GM18508 (cell line): Measurements from ENCODE around the gene TM9SF1.

ENCODE experiments used
- ATAC-seq: cut with Tn5 transposase; IDR thresholded peaks from one replicate; pipeline ENCODE4 v1.9.1; 2021; ENCODE audit warnings: moderate number of reproducible peaks; ENCODE audit not compliant: insufficient read depth, unreplicated experiment

The TM9SF1 gene

DNA sequence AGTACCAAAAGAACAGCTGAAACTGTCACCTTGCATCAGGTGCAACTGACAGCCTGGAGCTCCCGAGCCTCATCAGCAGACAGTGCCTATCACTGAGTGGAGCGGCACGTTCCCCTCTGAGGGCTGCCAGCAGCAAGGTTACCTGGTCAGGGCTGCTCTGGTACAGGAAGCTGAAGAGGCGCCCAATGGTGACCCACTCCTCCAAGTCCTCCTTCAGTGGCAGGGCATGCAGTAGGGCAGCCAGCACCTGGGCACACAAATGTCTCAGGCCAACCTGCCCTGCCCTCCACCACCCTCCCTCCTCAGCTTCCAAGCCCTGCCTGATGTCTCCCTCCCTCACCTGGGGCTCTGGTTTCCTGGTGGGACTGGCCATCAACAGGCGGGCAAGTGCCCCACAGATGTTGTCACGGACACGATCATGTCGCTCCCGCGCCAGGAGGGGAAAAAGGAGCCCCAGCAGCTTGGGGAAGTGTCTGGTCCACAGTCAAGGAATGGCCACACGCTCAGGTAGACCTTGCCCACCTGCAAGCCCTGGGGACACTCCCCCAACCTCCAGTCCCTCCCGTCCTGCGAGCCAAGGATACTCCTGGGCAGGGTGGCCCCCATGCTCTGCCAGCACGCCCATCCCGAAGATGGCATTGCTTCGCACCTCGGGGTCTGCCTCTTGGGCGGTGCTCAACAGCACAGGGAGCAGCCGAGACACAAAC lies 13.7 kb downstream of the TM9SF1 start:
- ATAC-seq = no peak

DNA sequence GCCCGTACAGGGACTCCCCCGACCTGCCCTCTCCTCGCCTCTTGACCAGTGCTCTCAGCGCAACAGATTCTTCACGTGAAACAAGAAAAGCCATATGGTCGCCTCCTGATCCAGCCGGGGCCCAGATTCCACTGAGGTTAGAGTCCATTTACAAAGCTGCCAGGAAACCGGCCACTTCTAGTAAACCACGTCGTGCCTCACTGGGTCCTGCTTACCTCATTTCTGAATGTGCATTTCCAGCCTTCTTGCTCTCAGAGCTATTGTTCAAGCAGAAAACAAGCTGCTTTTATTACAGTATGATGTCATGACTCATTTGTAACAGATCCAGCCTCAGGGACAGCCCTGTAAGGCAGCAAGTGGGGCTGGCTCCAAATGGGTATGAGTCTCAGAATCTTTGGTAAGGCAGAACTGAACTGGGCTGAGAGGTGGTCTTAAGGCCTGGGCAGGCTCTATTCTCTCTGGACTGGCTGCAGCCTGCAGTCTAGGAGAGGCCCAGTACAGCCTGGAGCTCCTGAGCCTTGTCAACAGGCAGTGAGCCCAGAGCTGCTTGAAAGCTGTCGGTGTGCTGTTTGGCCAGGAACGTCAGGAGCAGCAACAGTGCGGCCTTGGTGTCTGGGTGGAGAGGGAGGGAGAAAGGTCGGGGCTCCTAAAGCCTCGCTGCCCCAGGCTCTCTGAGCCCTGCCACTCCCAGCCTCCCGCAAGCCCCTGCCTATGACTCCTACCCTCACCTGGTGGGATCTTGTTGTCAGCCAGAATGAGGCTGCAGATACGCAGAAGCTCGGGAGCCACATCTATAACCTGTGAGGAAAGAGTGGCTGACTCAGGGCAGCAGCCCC lies 15.1 kb downstream of the TM9SF1 start:
- no peak for ATAC-seq

DNA sequence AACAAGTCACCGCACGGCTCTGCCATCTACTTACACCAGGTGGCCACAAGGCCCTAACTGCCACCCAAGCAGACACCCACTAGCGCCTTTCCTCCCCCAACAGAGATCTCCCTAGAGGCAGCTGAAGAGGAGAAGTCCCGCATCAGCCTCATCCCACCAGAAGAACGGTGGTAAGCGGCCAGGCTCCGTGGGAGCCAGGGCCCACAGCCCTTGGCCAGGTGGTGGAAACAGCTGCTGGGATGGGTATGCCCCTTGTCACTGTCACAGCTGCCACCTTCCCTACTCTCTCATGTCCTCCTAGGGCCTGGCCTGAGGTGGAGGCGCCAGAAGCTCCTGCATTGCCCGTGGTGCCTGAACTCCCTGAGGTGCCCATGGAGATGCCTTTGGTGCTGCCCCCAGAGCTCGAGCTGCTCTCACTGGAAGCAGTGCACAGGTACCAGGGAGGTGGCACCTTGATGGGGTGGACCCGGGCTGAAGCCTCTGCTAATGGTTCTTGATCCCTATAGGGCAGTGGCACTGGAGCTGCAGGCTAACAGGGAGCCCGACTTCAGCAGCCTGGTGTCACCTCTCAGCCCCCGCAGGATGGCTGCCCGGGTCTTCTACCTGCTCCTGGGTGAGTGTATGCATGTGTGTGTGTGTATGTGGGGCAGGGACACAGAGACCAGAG lies 15.8 kb downstream of the TM9SF1 start:
- ATAC-seq = no peak

DNA sequence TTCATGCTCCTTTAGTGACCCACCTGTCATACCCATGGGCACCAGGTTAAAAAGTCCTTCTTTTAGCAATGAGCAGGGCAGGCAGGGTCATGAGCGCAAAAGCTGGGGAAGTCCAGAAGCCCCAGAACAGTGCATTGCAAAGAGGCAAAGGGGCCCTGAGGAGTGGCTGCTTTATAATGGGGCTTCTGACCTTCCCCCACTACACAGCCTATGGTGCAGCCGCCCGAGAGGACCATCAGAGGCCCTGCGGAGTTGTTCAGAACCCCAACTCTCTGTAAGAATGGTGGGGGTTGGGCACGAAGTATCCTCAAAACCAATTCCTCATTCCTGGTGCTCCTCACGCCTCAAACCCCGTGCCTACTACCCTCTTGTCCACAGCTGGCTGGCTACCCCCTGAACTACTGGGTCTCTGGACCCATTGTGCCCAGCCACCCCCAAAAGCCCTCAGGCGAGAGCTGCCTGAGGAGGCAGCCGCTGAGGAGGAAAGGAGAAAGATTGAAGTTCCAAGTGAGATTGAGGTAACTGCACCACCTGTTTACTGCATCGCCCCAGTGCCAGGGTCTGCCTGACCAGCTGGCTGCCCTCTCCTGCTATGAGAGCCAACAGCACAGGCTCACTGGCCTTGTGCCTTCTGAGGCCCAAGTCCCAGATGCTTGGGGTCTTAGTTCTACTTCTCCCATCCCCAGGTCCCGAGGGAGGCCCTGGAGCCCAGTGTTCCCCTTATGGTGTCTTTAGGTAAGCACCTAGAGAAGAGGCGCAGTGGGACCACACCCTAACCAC lies 16.7 kb downstream of the TM9SF1 start:
- no peak for ATAC-seq

DNA sequence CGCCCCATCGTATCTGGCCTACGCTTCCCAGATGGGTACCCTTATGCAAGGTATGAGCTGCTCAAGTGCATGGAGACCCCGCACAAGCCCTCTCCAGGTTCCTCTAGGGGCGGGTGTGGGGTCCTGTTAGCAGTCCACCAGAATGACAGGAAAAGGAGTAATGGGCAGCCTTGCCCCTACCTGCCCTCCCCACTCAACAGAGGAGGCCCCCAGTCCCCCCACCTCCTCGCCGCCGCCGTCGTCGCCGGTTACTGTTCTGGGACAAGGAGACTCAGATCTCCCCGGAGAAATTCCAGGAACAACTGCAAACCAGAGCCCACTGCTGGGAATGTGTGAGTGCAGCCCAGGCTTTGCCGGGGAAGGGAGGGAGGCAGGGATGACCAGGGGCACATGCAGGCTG lies 17.4 kb downstream of the TM9SF1 start:
- no peak for ATAC-seq

DNA sequence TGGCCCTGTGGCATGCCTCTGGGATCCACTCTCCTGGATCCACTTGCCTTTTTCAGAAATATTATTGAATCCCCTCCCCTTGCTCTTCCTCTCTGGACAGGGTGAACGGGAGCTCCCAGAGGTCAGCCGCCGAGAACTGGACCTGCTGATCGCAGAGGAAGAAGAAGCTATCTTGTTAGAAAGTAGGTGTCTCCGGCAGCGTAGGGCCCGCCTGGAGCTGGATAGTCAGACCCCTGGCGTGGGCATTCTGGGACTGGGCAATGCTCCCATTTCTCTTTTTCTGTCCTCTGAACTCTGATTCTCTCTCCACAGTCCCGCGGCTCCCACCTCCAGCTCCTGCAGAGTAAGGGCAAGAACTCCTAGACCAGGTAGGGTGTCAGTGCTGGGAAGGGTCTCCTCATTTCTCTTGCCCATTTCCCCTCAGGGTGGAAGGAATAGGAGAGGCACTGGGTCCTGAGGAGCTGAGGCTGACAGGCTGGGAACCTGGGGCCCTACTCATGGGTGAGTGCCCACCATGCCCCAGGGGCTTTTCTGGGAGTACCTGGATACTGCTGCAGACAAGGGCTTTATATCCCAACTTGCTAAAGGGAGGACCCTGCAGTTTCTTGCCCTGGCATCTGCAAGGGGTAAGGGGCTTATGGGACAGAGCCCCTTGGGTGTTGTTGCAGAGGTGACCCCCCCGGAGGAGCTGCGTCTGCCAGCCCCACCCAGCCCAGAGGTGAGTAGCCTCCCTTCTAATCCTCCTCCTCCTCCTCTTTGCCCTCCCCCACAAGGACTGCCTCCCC lies 18.0 kb downstream of the TM9SF1 start:
- no peak for ATAC-seq

DNA sequence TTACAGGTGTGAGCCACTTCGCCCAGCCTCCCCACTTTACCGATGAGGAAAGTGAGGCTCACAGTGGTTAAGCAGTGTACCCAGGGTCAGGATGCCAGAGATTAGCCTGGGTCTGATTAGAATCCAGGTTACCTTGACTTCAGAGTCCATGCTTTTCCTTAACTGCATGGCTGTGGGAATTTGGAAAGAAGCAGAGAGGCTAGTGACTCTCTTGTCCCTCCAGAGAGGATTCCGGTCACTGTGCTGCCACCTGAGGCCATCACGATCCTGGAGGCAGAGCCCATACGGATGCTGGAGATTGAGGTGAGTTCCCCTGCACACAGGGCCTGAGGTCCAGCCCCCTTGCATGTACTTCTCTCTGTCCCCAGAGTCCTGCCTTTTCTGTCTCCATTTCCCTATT lies 18.6 kb downstream of the TM9SF1 start:
- ATAC-seq = no peak

DNA sequence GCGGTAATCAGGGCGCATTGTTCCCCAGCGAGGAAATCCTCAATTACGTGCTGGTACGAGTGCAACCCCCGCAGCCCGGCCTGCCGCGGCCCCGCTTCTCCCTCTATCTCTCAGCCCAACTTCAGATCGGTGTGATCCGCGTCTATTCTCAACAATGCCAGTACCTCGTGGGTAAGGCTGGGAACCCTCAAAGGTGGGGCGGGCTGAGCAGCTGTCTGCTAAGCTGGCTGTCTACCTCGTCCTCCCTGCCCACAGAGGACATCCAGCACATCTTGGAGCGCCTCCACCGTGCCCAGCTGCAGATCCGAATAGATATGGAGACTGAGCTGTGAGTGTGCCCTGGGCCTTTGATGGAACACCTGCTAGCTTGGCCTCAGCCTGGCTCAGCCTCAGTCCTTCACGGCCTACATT lies 22.4 kb downstream of the TM9SF1 start:
- ATAC-seq = no peak

DNA sequence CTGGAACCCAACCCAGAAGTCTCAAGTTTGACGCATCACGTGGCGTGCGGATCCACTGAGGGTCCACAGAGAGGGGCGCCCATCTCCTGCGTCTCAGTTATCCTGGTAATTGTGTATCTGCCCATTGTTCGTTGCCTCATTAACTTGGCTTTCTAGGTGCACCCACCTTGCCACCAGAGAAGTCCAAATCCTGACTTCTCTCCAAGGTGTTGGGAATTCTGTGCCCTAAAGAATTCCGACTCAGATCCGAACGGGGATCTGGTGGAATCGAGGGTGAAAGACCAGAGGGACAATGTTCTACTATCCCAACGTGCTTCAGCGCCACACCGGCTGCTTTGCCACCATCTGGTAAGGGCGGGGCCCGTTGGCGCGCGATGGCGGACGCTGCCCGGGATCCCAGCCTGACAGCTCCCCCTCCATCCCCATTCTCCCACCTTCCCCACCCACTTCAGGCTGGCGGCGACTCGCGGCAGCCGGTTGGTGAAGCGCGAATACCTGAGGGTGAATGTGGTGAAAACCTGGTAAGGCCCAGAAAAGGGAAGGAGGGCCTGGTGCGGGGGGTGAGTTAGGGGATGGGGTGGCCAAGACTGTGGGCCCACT lies 22.9 kb downstream of the TM9SF1 start:
- no peak for ATAC-seq

DNA sequence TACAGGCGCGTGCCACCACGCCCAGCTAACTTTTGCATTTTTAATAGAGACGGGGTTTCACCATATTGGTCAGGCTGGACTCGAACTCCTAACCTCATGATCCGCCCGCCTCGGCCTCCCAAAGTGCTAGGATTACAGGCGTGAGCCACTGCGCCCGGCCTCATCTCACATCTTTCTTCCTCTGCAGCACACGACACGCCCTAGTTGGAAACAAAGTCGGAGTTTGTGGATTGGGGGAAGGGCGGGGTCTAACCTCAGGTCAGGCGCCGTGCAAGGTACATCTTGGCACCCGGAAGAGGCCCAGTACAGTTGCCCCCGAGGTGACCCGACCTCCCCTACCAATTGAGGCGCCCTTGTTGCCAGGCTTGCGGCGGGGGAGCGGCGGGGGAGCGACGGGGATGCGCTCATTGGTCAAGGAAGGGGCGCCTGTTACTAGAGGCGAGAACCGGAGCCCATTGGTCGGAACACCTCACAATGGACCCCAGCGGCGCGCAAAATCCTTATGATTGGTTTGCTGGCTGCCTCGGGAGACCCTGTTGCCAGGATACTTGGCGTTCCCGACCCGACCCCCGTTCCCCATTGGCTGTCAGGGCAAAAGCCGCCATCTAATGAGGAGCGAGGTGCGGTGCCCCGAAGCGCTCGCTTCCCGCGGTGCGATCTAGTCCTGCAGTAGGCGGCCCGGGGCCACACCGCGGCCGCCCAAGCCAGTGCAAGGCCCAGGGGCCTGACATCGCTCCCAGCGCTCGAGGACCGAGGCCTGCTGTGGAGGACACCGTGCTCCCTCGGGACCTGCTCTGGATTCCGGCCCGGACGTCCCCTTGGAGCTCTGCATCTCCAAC lies 23.6 kb downstream of the TM9SF1 start, which contains the start of gene REC8:
TSS of gene REC8 (plus strand) at position 659 of the 839 bp plus-strand sequence. CDS start 473 bp downstream, outside the sequence.
- ATAC-seq = peak; percentile 61

DNA sequence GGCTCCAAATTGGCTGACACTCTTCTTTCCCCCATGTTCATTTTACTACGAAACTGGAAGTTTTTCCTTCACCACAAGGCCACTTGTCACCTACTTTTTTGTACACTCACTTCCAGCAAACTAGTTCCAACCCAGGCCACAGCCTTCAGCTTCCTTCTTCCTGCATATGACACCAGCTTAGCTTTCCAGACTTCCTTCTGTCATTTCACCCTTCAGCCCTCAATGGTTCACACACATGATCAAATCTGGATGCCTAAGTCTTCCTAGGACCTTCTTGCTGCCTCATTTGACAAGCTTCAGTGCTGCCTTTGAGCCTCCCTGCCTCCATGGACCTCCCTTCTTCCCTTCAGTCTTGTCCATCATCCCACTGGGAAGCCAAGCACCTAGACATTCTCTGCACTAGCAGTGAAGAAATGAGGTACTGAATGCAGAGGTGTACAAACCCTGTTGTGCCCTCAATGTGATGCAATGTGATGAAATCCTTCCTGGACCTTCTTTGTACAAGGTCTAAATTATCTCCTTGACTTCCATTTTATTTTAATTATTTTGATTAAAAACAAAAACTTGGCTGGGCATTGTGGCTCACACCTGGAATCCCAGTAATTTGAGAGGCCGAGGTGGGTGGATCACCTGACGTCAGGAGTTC lies 27.6 kb downstream of the TM9SF1 start:
- no peak for ATAC-seq

DNA sequence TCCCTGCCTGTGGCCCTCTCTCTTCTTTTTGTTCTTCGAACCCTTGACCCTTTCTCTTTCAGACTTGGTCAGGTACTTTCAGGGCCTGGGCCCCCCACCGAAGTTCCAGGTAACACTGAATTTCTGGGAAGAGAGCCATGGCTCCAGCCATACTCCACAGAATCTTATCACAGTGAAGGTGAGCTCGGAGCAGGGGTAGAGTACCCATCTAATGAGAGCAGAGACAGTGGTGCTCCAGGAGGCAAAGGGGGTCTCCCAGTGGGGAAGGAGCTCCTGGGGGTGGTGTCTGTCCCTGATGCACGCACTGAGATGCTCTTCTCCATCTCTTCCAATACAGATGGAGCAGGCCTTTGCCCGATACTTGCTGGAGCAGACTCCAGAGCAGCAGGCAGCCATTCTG lies 29.5 kb downstream of the TM9SF1 start:
- ATAC-seq = no peak

DNA sequence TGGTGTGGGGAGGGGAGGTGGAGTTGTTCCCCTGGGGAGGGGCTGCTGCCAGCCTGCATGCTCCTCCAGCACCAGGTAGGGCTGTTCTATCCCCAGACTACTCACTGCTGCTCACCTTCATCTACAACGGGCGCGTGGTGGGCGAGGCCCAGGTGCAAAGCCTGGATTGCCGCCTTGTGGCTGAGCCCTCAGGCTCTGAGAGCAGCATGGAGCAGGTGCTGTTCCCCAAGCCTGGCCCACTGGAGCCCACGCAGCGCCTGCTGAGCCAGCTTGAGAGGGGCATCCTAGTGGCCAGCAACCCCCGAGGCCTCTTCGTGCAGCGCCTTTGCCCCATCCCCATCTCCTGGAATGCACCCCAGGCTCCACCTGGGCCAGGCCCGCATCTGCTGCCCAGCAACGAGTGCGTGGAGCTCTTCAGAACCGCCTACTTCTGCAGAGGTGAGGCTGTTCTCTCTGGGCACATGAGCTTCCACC lies 30.7 kb downstream of the TM9SF1 start:
- ATAC-seq = no peak

DNA sequence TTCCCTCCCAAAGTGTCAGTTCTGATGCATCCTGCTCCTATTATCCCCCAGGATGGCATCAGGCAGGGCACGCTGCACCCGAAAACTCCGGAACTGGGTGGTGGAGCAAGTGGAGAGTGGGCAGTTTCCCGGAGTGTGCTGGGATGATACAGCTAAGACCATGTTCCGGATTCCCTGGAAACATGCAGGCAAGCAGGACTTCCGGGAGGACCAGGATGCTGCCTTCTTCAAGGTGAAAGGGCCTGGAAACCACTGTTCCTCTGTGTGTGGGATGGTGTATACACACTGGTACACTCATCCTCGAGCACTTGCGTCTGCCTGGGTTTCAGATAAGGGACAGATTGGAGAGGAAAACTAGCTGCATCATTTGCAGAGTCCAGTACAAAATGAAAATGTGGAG lies 33.1 kb downstream of the TM9SF1 start:
- no peak for ATAC-seq

DNA sequence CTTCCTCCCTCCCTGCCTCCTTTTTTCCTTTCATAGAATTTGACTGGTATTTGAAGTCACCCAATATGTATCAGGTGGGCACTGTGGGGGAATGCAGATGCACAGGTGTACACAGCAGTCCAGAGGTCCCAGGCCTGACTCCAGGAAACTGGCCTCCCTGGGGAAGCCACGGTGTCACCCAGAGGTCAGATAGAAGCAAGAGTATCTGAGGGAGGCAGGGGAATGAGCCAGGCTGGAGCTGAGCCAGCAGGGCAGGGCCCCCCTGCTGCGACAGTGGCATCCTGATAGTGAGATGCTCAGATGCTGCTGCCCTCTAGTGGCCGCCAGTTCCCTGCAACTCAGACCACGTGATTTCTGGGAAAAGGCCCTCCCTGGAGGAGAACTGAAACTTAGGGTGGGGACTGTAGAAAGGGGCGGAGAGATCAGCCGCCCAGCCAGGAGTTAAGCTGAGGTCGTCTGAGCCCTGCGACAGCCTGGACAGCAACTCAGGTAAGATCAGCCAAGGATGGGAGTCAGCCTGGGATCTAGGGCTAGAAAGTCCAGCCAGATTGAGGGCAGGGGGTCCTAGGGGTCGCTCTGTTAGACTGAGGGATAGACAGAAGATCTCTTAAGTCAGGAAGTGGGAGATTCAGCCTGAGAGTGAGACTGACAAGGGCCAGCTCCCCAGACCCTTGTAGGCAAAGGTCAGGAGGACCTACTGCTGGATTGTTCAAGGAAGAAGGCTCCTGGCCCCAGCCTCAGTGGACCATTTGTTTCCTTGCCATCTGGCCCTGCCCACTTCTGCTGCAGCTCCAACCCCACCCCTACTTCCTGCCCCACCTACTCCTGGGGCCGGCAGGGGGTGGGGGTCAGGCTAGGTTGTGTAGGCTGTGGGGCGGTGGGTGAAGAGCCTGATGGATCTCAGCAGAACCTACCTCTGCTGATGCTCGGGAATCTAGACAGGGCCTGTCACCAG lies 34.1 kb downstream of the TM9SF1 start, which contains the start of gene IRF9:
TSS of gene IRF9 (plus strand) at position 416 of the 955 bp plus-strand sequence. CDS start 880 bp downstream, outside the sequence.
- ATAC-seq = peak; percentile 56

DNA sequence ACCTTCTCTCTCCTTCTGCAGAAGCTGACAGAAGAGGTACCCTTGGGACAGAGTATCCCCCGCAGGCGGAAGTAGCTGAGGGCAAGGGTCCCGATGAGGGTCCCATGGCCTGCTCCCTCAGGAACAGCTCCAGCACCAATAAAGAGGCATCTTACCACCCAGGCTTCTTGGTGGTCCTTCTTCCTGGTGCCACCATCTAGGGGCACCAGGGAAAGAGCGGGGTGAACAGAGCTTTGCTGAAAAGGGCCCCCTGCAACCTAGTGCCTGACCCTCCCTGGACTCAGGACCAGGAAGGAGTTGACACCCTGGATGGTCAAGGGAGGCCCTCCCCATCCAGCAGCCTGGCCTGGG lies 34.8 kb downstream of the TM9SF1 start:
- ATAC-seq = no peak
